ENCODE data around the gene MAP1LC3C.

The MAP1LC3C gene

DNA sequence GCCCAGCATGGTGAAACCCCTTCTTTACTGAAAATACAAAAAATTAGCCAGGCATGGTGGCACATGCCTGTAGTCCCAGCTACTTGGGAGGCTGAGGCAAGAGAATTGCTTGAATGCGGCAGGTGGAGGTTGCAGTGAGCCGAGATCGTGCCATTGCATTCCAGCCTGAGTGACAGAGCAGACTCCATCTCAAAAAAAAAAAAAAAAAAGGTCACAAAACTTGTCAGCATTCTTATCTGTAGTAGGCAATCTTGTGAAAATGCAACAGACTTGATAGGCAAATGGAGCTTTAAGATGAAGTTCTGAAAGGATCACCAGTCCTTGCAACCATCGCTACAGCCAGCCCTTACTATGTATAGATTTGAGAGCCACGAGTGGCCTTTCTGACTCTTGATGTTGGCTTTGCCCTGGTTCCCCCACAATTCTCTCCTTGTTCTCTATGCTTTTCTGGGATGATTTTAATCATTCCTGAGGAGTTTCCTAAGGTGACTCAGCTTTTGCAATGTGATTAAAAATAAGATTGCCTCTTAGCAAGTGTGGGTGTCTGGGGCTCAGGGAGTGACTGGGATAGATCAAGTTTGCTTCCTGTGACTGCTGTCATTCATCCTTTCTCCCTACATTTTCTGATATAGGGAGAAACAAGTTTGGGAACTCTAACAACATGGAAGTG, 7.1 kb upstream of the MAP1LC3C start:
- TF ChIP-seq, protein P1, sequence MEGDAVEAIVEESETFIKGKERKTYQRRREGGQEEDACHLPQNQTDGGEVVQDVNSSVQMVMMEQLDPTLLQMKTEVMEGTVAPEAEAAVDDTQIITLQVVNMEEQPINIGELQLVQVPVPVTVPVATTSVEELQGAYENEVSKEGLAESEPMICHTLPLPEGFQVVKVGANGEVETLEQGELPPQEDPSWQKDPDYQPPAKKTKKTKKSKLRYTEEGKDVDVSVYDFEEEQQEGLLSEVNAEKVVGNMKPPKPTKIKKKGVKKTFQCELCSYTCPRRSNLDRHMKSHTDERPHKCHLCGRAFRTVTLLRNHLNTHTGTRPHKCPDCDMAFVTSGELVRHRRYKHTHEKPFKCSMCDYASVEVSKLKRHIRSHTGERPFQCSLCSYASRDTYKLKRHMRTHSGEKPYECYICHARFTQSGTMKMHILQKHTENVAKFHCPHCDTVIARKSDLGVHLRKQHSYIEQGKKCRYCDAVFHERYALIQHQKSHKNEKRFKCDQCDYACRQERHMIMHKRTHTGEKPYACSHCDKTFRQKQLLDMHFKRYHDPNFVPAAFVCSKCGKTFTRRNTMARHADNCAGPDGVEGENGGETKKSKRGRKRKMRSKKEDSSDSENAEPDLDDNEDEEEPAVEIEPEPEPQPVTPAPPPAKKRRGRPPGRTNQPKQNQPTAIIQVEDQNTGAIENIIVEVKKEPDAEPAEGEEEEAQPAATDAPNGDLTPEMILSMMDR (IDR thresholded peaks at IDR 0.05; ENCODE audit: low read length, missing control alignments) = no peak

GRCh38 chr1:242004751-242005495, 6.0 kb upstream of the MAP1LC3C start:
- TF ChIP-seq, protein P1 (IDR thresholded peaks at IDR 0.05; ENCODE audit: low read length, missing control alignments) = no peak
- no peak overlapping the region for H3K4me3 ChIP-seq (replicated peaks; ENCODE audit: low read depth, low read length)
- DNase-seq (ENCODE audit: low read depth) = no peak

More for the DNA sequence above, 7.1 kb upstream of the MAP1LC3C start:
- H3K4me3 ChIP-seq (replicated peaks; ENCODE audit: low read depth, low read length) = no peak overlapping the region
- DNase-seq (ENCODE audit: low read depth) = no peak

GRCh38 chr1:242002510-242002909, 3.6 kb upstream of the MAP1LC3C start:
- no peak for DNase-seq (ENCODE audit: low read depth)
- TF ChIP-seq, protein P1 (IDR thresholded peaks at IDR 0.05; ENCODE audit: low read length, missing control alignments) = no peak
- no peak overlapping the region for H3K4me3 ChIP-seq (replicated peaks; ENCODE audit: low read depth, low read length)

DNA sequence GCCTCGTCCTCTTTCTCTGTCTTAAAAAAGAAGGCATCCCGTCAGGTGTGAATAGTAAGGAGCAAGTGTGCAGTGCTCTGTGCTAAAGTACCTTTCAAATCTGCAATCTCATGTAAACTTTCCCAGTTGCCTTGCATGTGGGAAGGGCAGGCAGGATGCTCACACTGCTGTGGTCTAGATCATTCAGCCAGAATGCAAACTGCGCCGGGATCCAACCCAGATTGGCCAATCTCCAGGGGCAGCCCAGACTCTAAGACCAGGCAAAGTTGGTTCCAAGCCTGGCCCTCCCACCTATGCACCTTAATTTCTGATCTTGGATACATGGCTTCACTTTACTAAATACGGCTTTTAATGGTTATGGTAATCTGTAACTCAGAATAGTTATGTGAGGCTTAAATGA, 3.2 kb upstream of the MAP1LC3C start:
- TF ChIP-seq, protein P1 (IDR thresholded peaks at IDR 0.05; ENCODE audit: low read length, missing control alignments) = no peak
- H3K4me3 ChIP-seq (replicated peaks; ENCODE audit: low read depth, low read length) = no peak overlapping the region
- DNase-seq (ENCODE audit: low read depth) = no peak

DNA sequence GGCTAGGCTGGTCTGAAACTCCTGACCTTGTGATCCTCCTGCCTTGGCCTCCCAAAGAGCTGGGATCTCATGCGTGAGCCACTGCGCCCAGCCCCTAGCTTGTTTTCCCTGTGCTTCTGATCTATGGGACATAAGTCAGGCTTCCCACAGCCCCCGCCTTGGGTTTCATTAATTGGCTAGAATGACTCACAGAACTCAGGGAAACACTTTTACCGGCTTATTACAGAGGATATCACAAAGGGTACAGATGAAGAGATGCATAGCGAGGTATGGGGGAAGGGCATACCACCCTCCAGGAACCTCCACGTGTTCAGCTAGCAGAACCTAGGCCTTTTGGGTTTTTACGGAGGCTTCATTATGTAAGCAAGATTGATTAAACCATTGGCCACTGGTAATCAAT, 1.5 kb upstream of the MAP1LC3C start:
- no peak overlapping the region for H3K4me3 ChIP-seq (replicated peaks; ENCODE audit: low read depth, low read length)
- DNase-seq (ENCODE audit: low read depth) = no peak
- TF ChIP-seq, protein P1 (IDR thresholded peaks at IDR 0.05; ENCODE audit: low read length, missing control alignments) = no peak

GRCh38 chr1:241998412-241998921, 431 bp downstream of the MAP1LC3C start:
- TF ChIP-seq, protein P1 (IDR thresholded peaks at IDR 0.05; ENCODE audit: low read length, missing control alignments) = peak; percentile 69
- H3K4me3 ChIP-seq (replicated peaks; ENCODE audit: low read depth, low read length) = peak overlapping the region; percentile 46
- DNase-seq (ENCODE audit: low read depth) = peak; percentile 71
